ENCODE measurements around the gene ZNF610.

GRCh38 chr19:52336117-52336790 lies at the start of gene ZNF610:
- TF ChIP-seq ZNF423 (tag by site-specific recombination; IDR thresholded peaks at IDR 0.05) (no peak), PRDM10 (tag by site-specific recombination; IDR thresholded peaks at IDR 0.05) (no peak), ZNF146 (tag by site-specific recombination; IDR thresholded peaks at IDR 0.05) (no peak), HOXA7 (CRISPR knock-in tag; IDR thresholded peaks at IDR 0.05; ENCODE audit: borderline replicate concordance) (no peak)
